ENCODE data around the gene KCNQ1. TPM values are rescaled to one million over a fixed set of nuclear protein-coding genes. Genes with fewer than 3 reads are reported as not detected.

Gene KCNQ1
- total and polyA plus RNA-seq, 9 of the 15 experiments (the other 6 are each of a cell fraction or from before 2014, with no cell fraction given), result 0.44 TPM; not detected in 8

GRCh38 chr11:2885678-2886081 lies 440.9 kb downstream of the KCNQ1 start, which contains the start of gene CDKN1C (continued):
- TF ChIP-seq POLR2G (IDR thresholded peaks at IDR 0.05; ENCODE audit: low read depth, low read length), result peak; percentile 97
- TF ChIP-seq HNRNPL (IDR thresholded peaks at IDR 0.05; ENCODE audit: low read depth, low read length), result no peak
- TF ChIP-seq EP300 (IDR thresholded peaks at IDR 0.05; ENCODE audit: low read length), result no peak
- peak; percentile 76; the same call in 1 of the 2 replicates for TF ChIP-seq RB1 (IDR thresholded peaks at IDR 0.05; ENCODE audit: low read depth)
- no peak for TF ChIP-seq ZNF780A (CRISPR knock-in tag; IDR thresholded peaks at IDR 0.05)
- no peak for TF ChIP-seq KDM1A (IDR thresholded peaks at IDR 0.05)
- no peak for TF ChIP-seq SMAD4 (CRISPR knock-in tag; conservative IDR thresholded peaks at IDR 0.05)
- no peak for TF ChIP-seq RBM17 (IDR thresholded peaks at IDR 0.05; ENCODE audit: borderline replicate concordance, low read depth, low read length)
- TF ChIP-seq, protein P1, sequence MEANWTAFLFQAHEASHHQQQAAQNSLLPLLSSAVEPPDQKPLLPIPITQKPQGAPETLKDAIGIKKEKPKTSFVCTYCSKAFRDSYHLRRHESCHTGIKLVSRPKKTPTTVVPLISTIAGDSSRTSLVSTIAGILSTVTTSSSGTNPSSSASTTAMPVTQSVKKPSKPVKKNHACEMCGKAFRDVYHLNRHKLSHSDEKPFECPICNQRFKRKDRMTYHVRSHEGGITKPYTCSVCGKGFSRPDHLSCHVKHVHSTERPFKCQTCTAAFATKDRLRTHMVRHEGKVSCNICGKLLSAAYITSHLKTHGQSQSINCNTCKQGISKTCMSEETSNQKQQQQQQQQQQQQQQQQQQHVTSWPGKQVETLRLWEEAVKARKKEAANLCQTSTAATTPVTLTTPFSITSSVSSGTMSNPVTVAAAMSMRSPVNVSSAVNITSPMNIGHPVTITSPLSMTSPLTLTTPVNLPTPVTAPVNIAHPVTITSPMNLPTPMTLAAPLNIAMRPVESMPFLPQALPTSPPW (CRISPR knock-in tag; IDR thresholded peaks at IDR 0.05), result peak; percentile 95
- TF ChIP-seq ATF1 (CRISPR knock-in tag; IDR thresholded peaks at IDR 0.05), result no peak
- TF ChIP-seq ATF1 (tag; IDR thresholded peaks at IDR 0.05), result 0 out of 2 replicates have a peak, but pooled peaks have one; percentile 13
- peak in 1 of 2 experiments; percentile 61; a peak in 1 of 4 replicates for TF ChIP-seq HDAC1 (IDR thresholded peaks at IDR 0.05)
- no peak for TF ChIP-seq TBL1XR1 (IDR thresholded peaks at IDR 0.05; ENCODE audit: low read length in 2 of 2)
- TF ChIP-seq PRDM10 (IDR thresholded peaks at IDR 0.05; ENCODE audit: partially characterized antibody), result peak; percentile 25
- no peak for TF ChIP-seq ATF7 (IDR thresholded peaks at IDR 0.05)
- no peak for TF ChIP-seq ETV6 (IDR thresholded peaks at IDR 0.05; ENCODE audit: borderline replicate concordance in 1 of 2, low read depth in 2 of 2, low read length in 1 of 2)
- TF ChIP-seq ETV6 (CRISPR knock-in tag; IDR thresholded peaks at IDR 0.05; ENCODE audit: borderline replicate concordance), result no peak
- no peak for TF ChIP-seq CEBPB (tag; IDR thresholded peaks at IDR 0.05)
- no peak for TF ChIP-seq ZBTB1 (CRISPR knock-in tag; IDR thresholded peaks at IDR 0.05; ENCODE audit: borderline replicate concordance, low read depth)
- TF ChIP-seq ZNF830 (CRISPR knock-in tag; IDR thresholded peaks at IDR 0.05), result 0 out of 2 replicates have a peak, but pooled peaks have one; percentile 13
- TF ChIP-seq LEF1 (IDR thresholded peaks at IDR 0.05), result no peak
- no peak for TF ChIP-seq RFX7 (CRISPR knock-in tag; IDR thresholded peaks at IDR 0.05)
- TF ChIP-seq SUPT5H (IDR thresholded peaks at IDR 0.05), result peak; percentile 74; the same call in 1 of the 2 replicates
- TF ChIP-seq ZNF766 (CRISPR knock-in tag; conservative IDR thresholded peaks at IDR 0.05), result peak; percentile 62; the same call in 1 of the 2 replicates
- TF ChIP-seq GTF2F1 (IDR thresholded peaks at IDR 0.05; ENCODE audit: low read depth, low read length), result 0 out of 2 replicates have a peak, but pooled peaks have one; percentile 62
- no peak for TF ChIP-seq TGIF2 (CRISPR knock-in tag; IDR thresholded peaks at IDR 0.05)
- TF ChIP-seq ZNF717 (CRISPR knock-in tag; IDR thresholded peaks at IDR 0.05), result no peak
